AG09319 (cell line): ENCODE data around the gene GPR83.
"Not testable (repeated sequence)": the region's sequence is repeated elsewhere in the genome, so short reads cannot be mapped to it uniquely, and the experiment has no call there.

ENCODE experiments used
- DNase-seq: peaks from one replicate; pipeline ENCODE4 v3.0.0-alpha.2; 2010; ENCODE audit warnings: low read depth; ENCODE audit errors: extremely low read depth
- CTCF ChIP-seq: IDR thresholded peaks from 2 replicates; pipeline ENCODE4 v1.5.1; 2011; ENCODE audit warnings: low read depth, mild to moderate bottlenecking, inconsistent platforms, low read length, moderate library complexity

The GPR83 gene

GRCh38 chr11:94401773-94402265 is 600 bp upstream of the GPR83 start:
- no peak for DNase-seq
- no peak for TF ChIP-seq CTCF

- DNase-seq = no peak
- no peak for TF ChIP-seq CTCF
Measured at GRCh38 chr11:94400457-94400838, 771 bp downstream of the GPR83 start.

- no peak for TF ChIP-seq CTCF
- no peak for DNase-seq
Measured at GRCh38 chr11:94400050-94400449, 1.2 kb downstream of the GPR83 start.

GRCh38 chr11:94398101-94398500 is 3.1 kb downstream of the GPR83 start:
- DNase-seq = no peak
- no peak for TF ChIP-seq CTCF

- no peak for TF ChIP-seq CTCF
- DNase-seq = no peak
Measured at GRCh38 chr11:94396282-94396681, 4.9 kb downstream of the GPR83 start.

GRCh38 chr11:94391937-94392336 is 9.3 kb downstream of the GPR83 start:
- DNase-seq = not testable (repeated sequence)

- no peak for DNase-seq
- no peak for TF ChIP-seq CTCF
Measured at GRCh38 chr11:94379613-94380012, 21.6 kb downstream of the GPR83 start.

GRCh38 chr11:94376841-94377240 is 24.4 kb downstream of the GPR83 start:
- TF ChIP-seq CTCF = no peak
- DNase-seq = no peak

GRCh38 chr11:94370576-94370975 is 30.6 kb downstream of the GPR83 start:
- DNase-seq = not testable (repeated sequence)

- not testable (repeated sequence) for DNase-seq
Measured at GRCh38 chr11:94350850-94351563, 50.2 kb downstream of the GPR83 start.

- not testable (repeated sequence) for DNase-seq
Measured at GRCh38 chr11:94346311-94346710, 54.9 kb downstream of the GPR83 start.
